ENCODE data around the gene CYP24A1. TPM values are rescaled to one million over a fixed set of nuclear protein-coding genes. Genes with fewer than 3 reads are reported as not detected.

The CYP24A1 gene
- total and polyA plus RNA-seq, 2 of the 13 experiments (the other 11 are each of a cell fraction or from before 2014, with no cell fraction given): 9.4 to 32.7 TPM

GRCh38 chr20:54107600-54108325 lies 66.0 kb downstream of the CYP24A1 start (continued):
- TF ChIP-seq ARID4A (CRISPR knock-in tag; IDR thresholded peaks at IDR 0.05; ENCODE audit: borderline replicate concordance) (peak; percentile 74; the same call in 1 of the 2 replicates), THAP8 (CRISPR knock-in tag; IDR thresholded peaks at IDR 0.05; ENCODE audit: borderline replicate concordance) (no peak; the same call in 1 of the 2 replicates), ZNF251 (CRISPR knock-in tag; IDR thresholded peaks at IDR 0.05) (no peak), ARID2 (CRISPR knock-in tag; IDR thresholded peaks at IDR 0.05; ENCODE audit: borderline replicate concordance) (peak; percentile 56; the same call in 1 of the 2 replicates), ZBTB42 (CRISPR knock-in tag; IDR thresholded peaks at IDR 0.05) (0 out of 2 replicates have a peak, but pooled peaks have one; percentile 65), ZBTB14 (CRISPR knock-in tag; IDR thresholded peaks at IDR 0.05) (no peak), ZNF770 (CRISPR knock-in tag; IDR thresholded peaks at IDR 0.05) (no peak), TRIM24 (CRISPR knock-in tag; IDR thresholded peaks at IDR 0.05) (0 out of 2 replicates have a peak, but pooled peaks have one; percentile 48), PRDM15 (CRISPR knock-in tag; IDR thresholded peaks at IDR 0.05) (no peak), CAMTA2 (CRISPR knock-in tag; IDR thresholded peaks at IDR 0.05; ENCODE audit: borderline replicate concordance) (no peak), ZNF713 (CRISPR knock-in tag; IDR thresholded peaks at IDR 0.05) (0 out of 2 replicates have a peak, but pooled peaks have one; percentile 57), SPEN (CRISPR knock-in tag; IDR thresholded peaks at IDR 0.05; ENCODE audit: low read depth) (peak; percentile 83; the same call in 1 of the 2 replicates), NFIB (CRISPR knock-in tag; IDR thresholded peaks at IDR 0.05; ENCODE audit: borderline replicate concordance) (no peak), TSC22D2 (CRISPR knock-in tag; IDR thresholded peaks at IDR 0.05; ENCODE audit: borderline replicate concordance) (0 out of 2 replicates have a peak, but pooled peaks have one; percentile 31)
